Parathyroid adenoma (tissue), 2 donors: Measurements from ENCODE around the gene EFCAB6.

ENCODE experiments used
- H2AFZ ChIP-seq: fragments of 300-600 bp; sonication (generic); one replicate; pipeline ENCODE4 v1.7.0; 2017; ENCODE audit warnings: antibody characterized with exemption, mild to moderate bottlenecking
- H3K27ac ChIP-seq: fragments of 300-600 bp; sonication (generic); one replicate; pipeline ENCODE4 v1.7.0; 2017
- H3K27me3 ChIP-seq: fragments of 300-600 bp; sonication (generic); one replicate; pipeline ENCODE4 v1.7.0; 2017; ENCODE audit warnings: low read length; ENCODE audit not compliant: control insufficient read depth, insufficient read depth
- H3K36me3 ChIP-seq: fragments of 300-600 bp; sonication (generic); one replicate; pipeline ENCODE4 v1.7.0; 2017; ENCODE audit warnings: low read length; ENCODE audit not compliant: control insufficient read depth, insufficient read depth
- H3K4me1 ChIP-seq: fragments of 300-600 bp; sonication (generic); one replicate; pipeline ENCODE4 v1.7.0; 2017; ENCODE audit warnings: control low read depth
- H3K4me2 ChIP-seq: fragments of 300-600 bp; sonication (generic); one replicate; pipeline ENCODE4 v1.7.0; 2017; ENCODE audit warnings: low read length
- H3K4me3 ChIP-seq: fragments of 300-600 bp; sonication (generic); one replicate; pipeline ENCODE4 v1.7.0; 2017; ENCODE audit warnings: low read depth, low read length
- H3K79me2 ChIP-seq: fragments of 300-600 bp; sonication (generic); one replicate; pipeline ENCODE4 v1.7.0; 2017; ENCODE audit warnings: control low read depth
- H3K9ac ChIP-seq: fragments of 300-600 bp; sonication (generic); one replicate; pipeline ENCODE4 v1.7.0; 2017; ENCODE audit warnings: mild to moderate bottlenecking
- H3K9me3 ChIP-seq: fragments of 300-600 bp; sonication (generic); one replicate; pipeline ENCODE4 v1.7.0; 2017; ENCODE audit warnings: low read length; ENCODE audit not compliant: control insufficient read depth
- TF ChIP-seq, protein P1 (sequence below): fragments of 300-600 bp; sonication (generic); IDR thresholded peaks from one replicate; pipeline ENCODE4 v1.7.0; 2017; ENCODE audit warnings: antibody characterized with exemption, mild to moderate bottlenecking
- donor health status: primary hyperparathyroidism.

The EFCAB6 gene

DNA sequence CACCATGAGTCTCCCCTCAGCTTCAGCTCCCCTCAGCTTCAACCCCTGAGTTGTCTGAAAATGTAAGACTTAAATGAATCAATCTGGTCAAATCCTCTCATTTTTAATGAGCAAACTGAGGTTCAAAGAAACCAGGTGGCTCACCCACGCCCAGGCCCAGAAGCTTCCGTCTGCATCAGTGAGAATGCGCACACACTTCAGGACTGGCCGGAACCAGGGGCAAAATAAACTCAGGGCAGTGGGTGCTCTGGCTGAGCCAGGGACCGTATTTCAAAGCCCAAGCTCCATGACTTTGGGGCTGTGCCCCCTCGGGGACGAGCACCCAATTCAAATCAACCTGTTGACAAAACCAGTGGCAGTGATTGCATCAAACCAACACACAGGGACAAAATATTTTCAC lies 47.1 kb upstream of the EFCAB6 start:
- H3K4me2 ChIP-seq, result no peak overlapping the region
- H3K27me3 ChIP-seq, result no peaks in the 10 kb centered on the region
- H3K4me1 ChIP-seq, result no peaks in the 10 kb centered on the region
- H3K79me2 ChIP-seq, result no peaks in the 10 kb centered on the region
- no peak overlapping the region for H3K4me3 ChIP-seq
- H2AFZ ChIP-seq, result no peak overlapping the region
- no peak overlapping the region for H3K9ac ChIP-seq
- H3K36me3 ChIP-seq, result no peaks in the 10 kb centered on the region
- H3K9me3 ChIP-seq, result no peaks in the 10 kb centered on the region
- no peak overlapping the region for H3K27ac ChIP-seq
- TF ChIP-seq, protein P1, sequence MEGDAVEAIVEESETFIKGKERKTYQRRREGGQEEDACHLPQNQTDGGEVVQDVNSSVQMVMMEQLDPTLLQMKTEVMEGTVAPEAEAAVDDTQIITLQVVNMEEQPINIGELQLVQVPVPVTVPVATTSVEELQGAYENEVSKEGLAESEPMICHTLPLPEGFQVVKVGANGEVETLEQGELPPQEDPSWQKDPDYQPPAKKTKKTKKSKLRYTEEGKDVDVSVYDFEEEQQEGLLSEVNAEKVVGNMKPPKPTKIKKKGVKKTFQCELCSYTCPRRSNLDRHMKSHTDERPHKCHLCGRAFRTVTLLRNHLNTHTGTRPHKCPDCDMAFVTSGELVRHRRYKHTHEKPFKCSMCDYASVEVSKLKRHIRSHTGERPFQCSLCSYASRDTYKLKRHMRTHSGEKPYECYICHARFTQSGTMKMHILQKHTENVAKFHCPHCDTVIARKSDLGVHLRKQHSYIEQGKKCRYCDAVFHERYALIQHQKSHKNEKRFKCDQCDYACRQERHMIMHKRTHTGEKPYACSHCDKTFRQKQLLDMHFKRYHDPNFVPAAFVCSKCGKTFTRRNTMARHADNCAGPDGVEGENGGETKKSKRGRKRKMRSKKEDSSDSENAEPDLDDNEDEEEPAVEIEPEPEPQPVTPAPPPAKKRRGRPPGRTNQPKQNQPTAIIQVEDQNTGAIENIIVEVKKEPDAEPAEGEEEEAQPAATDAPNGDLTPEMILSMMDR, result no peak

DNA sequence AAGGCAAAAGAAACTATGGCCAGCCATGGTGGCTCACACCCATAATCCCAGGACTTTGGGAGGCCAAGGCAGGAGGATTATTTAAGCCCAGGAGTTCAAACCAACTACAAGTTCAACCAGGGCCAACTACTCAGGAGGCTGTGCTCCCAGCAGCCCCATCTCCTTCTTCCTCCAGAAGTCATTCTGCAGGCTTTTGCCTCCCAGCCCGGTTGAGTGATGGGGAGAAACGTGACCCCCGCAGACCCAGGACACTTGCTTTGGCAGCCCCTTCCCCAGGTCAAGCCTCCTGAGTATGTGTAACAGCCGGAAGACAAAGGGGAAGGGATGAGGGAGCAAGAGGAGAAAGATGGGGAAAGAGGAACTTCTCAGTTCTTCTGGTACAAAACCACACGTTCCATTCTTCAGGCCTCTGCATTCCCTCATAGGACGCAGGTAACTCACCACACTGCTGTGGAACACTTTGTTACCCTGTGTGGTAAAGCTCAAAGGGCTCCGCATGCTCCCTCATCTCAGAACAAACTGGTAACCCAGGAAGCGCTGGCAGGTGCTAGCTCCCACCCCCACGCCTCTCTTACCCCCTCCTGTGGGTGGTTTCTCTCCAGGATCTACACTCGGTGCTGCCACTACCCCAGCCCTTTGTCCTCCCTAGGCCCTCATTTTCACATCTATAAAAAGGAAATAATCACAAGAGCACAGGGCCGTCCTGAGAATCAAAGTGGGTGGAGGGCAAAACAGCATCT lies 46.2 kb upstream of the EFCAB6 start:
- H3K9me3 ChIP-seq, result no peaks in the 10 kb centered on the region
- TF ChIP-seq, protein P1, result no peak
- H3K4me2 ChIP-seq, result no peak overlapping the region
- no peaks in the 10 kb centered on the region for H3K4me1 ChIP-seq
- H3K9ac ChIP-seq, result no peak overlapping the region
- H3K79me2 ChIP-seq, result no peaks in the 10 kb centered on the region
- no peaks in the 10 kb centered on the region for H3K36me3 ChIP-seq
- no peak overlapping the region for H3K27ac ChIP-seq
- no peak overlapping the region for H2AFZ ChIP-seq
- H3K4me3 ChIP-seq, result no peak overlapping the region
- no peaks in the 10 kb centered on the region for H3K27me3 ChIP-seq

DNA sequence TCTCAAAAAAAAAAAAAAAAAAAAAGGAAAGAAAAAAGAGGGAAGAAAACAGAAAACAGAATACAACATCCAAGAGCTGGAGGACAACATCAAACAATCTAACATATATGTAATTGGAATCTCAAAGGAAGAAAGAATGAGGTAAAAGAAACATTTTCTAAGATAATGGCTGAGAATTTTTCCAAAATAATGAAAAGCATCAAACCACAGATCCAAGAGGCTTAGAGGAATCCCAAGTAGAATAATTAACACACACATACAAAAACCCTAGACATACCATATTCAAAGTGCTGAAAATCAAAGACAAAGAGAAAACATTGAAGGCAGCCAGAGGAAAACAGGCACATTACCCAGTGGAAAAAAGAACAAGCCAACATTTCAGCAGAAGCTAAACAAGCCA lies 45.3 kb upstream of the EFCAB6 start:
- TF ChIP-seq, protein P1, result no peak
- Histone ChIP-seq H3K4me2 (no peak overlapping the region), H3K79me2 (no peaks in the 10 kb centered on the region), H3K9ac (no peak overlapping the region), H3K27ac (no peak overlapping the region), H3K4me3 (no peak overlapping the region), H2AFZ (no peak overlapping the region), H3K4me1 (no peaks in the 10 kb centered on the region), H3K27me3 (no peaks in the 10 kb centered on the region), H3K36me3 (no peaks in the 10 kb centered on the region), H3K9me3 (no peaks in the 10 kb centered on the region)

DNA sequence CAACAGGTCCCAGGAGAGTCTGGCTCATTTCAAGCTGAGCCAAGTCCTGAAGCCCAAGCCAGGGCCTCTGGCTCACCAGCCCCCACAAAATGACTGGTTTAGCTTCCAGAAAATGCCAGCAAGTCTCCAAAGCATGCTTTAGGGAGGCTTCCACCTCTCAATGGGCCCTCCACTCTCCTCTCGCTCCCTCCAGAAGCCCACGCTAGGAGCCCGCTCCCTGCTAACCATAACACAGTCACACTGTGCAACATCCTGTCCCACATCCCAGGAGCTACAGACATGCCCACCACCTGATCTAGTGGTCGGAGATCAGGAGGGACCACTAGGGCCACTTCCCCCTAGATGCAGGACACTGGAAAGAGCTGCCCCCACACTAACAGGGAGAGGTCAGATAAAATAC lies 43.3 kb upstream of the EFCAB6 start:
- Histone ChIP-seq H3K79me2 (no peaks in the 10 kb centered on the region), H3K4me2 (no peak overlapping the region), H3K27me3 (no peaks in the 10 kb centered on the region), H3K9ac (no peak overlapping the region), H3K36me3 (no peaks in the 10 kb centered on the region), H3K4me1 (no peaks in the 10 kb centered on the region), H2AFZ (no peak overlapping the region), H3K4me3 (no peak overlapping the region), H3K9me3 (no peaks in the 10 kb centered on the region), H3K27ac (no peak overlapping the region)
- TF ChIP-seq, protein P1, result no peak

DNA sequence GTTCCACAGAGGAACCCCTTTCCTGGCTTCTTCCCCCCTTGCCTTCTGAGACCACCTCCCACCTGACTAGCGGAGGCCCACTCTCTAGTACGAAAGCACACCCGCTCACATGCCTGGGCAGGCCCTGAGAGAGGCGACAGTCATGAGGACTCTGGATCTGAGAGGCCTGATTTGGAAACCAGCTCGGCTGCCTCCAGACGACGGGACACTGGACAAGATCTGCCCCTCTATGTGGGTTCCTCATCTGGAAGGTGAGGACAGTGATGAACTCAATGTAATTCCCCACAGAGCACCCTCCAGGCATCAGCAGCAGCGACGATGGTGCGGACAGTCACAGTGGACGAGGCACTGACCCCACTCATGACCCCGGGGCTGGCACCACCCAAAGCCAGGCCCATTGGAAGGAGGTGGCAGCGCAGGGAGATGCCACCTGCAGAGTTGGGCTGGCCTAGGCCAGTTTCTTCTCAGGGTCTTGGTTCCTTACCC lies 42.7 kb upstream of the EFCAB6 start:
- Histone ChIP-seq H3K4me3 (no peak overlapping the region), H3K27ac (no peak overlapping the region), H3K36me3 (no peaks in the 10 kb centered on the region), H3K9me3 (no peaks in the 10 kb centered on the region), H3K4me2 (no peak overlapping the region), H2AFZ (no peak overlapping the region), H3K27me3 (no peaks in the 10 kb centered on the region), H3K4me1 (no peaks in the 10 kb centered on the region), H3K79me2 (no peaks in the 10 kb centered on the region), H3K9ac (no peak overlapping the region)
- TF ChIP-seq, protein P1, result no peak
